Trophoblast cell (in vitro differentiated cells and primary cell): ENCODE data around the gene DNASE1L2.

Experiments used
- DNase-seq, 2 donors: peaks; one replicate each; pipeline ENCODE4 v3.0.0-alpha.2; 2016
- H2AFZ ChIP-seq: 2 replicates; pipeline ENCODE4 v1.6.1; 2013; ENCODE audit warnings: low read length, moderate library complexity, mild to moderate bottlenecking; ENCODE audit not compliant: insufficient read depth, poor library complexity
- H2AK5ac ChIP-seq: 2 replicates; pipeline ENCODE4 v1.6.1; 2013; ENCODE audit warnings: mild to moderate bottlenecking, low read length
- H2BK120ac ChIP-seq: 2 replicates; pipeline ENCODE4 v1.6.1; 2013; ENCODE audit warnings: low read length, mild to moderate bottlenecking, moderate library complexity; ENCODE audit not compliant: insufficient read depth, poor library complexity
- H2BK12ac ChIP-seq: 2 replicates; pipeline ENCODE4 v1.6.1; 2013; ENCODE audit warnings: mild to moderate bottlenecking, low read length, moderate library complexity
- H2BK5ac ChIP-seq: 2 replicates; pipeline ENCODE4 v1.6.1; 2013; ENCODE audit warnings: low read length, low read depth, moderate library complexity, mild to moderate bottlenecking; ENCODE audit not compliant: poor library complexity
- H3K14ac ChIP-seq: 2 replicates; pipeline ENCODE4 v1.6.1; 2013; ENCODE audit warnings: mild to moderate bottlenecking, low read length
- H3K18ac ChIP-seq: 2 replicates; pipeline ENCODE4 v1.6.1; 2013; ENCODE audit warnings: mild to moderate bottlenecking, low read length
- H3K23ac ChIP-seq: 2 replicates; pipeline ENCODE4 v1.6.1; 2013; ENCODE audit warnings: low read length
- H3K27ac ChIP-seq: 2 replicates; pipeline ENCODE4 v1.5.1; 2013; ENCODE audit warnings: low read depth, mild to moderate bottlenecking, inconsistent platforms, low read length, moderate library complexity
- H3K27me3 ChIP-seq: 2 replicates; pipeline ENCODE4 v1.6.1; 2013; ENCODE audit warnings: inconsistent platforms, mild to moderate bottlenecking, low read length, moderate library complexity; ENCODE audit not compliant: insufficient read depth
- H3K36me3 ChIP-seq, 2 experiments: 1 replicate in 1 of 2; 2 replicates in 1 of 2; pipeline ENCODE4 v1.6.1; 2013; ENCODE audit warnings: low read length in 2 of 2, mild to moderate bottlenecking in 2 of 2, moderate library complexity in 1 of 2; ENCODE audit not compliant: insufficient read depth in 2 of 2, control insufficient read depth in 1 of 2
- H3K4ac ChIP-seq: 2 replicates; pipeline ENCODE4 v1.6.1; 2013; ENCODE audit warnings: low read depth, mild to moderate bottlenecking, low read length, moderate library complexity
- H3K4me1 ChIP-seq, 2 experiments: 1 replicate in 1 of 2; 2 replicates in 1 of 2; pipeline ENCODE4 v1.6.1; 2013; ENCODE audit warnings: low read length in 2 of 2, mild to moderate bottlenecking in 2 of 2, moderate library complexity in 1 of 2; ENCODE audit not compliant: insufficient read depth in 2 of 2, control insufficient read depth in 1 of 2
- H3K4me2 ChIP-seq: 2 replicates; pipeline ENCODE4 v1.6.1; 2013; ENCODE audit warnings: inconsistent platforms, mild to moderate bottlenecking, low read length, moderate library complexity
- H3K4me3 ChIP-seq: 2 replicates; pipeline ENCODE4 v1.5.1; 2013; ENCODE audit warnings: mild to moderate bottlenecking, low read depth, low read length, inconsistent platforms
- H3K79me1 ChIP-seq: one replicate; pipeline ENCODE4 v1.6.1; 2013; ENCODE audit warnings: low read length
- H3K79me2 ChIP-seq: 2 replicates; pipeline ENCODE4 v1.6.1; 2013; ENCODE audit warnings: low read length, mild to moderate bottlenecking; ENCODE audit not compliant: control insufficient read depth, insufficient read depth, poor library complexity
- H3K9ac ChIP-seq: 2 replicates; pipeline ENCODE4 v1.6.1; 2013; ENCODE audit warnings: mild to moderate bottlenecking, low read length
- H3K9me3 ChIP-seq: 2 replicates; pipeline ENCODE4 v1.6.1; 2013; ENCODE audit warnings: low read depth, mild to moderate bottlenecking, control low read depth, inconsistent platforms, low read length; ENCODE audit not compliant: insufficient read depth
- H4K12ac ChIP-seq: 2 replicates; pipeline ENCODE4 v1.6.1; 2013; ENCODE audit warnings: low read depth, mild to moderate bottlenecking, low read length, moderate library complexity
- H4K8ac ChIP-seq: 2 replicates; pipeline ENCODE4 v1.6.1; 2013; ENCODE audit warnings: low read depth, mild to moderate bottlenecking, low read length, moderate library complexity
- H4K91ac ChIP-seq: one replicate; pipeline ENCODE4 v1.6.1; 2013; ENCODE audit warnings: low read depth, mild to moderate bottlenecking, low read length, moderate library complexity
- WGBS: extraction: QIAGEN DNeasy Blood & Tissue Kit; methylation state at CpG from one replicate; pipeline ENCODE4 v1.1.7; 2013; ENCODE audit warnings: missing lambda C conversion rate; ENCODE audit not compliant: insufficient read length, insufficient coverage; ENCODE audit errors: extremely low coverage; 5-methylcytosine and 5-hydroxymethylcytosine counted together

Gene DNASE1L2

DNA sequence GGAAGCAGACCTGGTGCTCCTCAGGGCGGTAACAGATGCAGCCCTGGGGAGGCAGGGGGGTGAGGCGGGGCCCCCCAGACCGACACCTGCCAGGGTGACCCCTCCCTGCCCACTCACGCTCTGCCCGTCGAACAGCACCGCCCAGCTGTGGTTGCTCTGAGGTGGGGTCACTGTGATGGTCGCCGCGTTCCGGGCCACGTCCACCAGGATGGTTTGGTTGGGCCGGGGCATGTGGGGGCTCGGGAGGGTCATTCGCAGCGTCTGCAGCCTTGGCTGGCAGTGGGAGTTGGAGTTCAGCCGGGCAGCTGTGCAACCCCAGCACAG, 26.3 kb upstream of the DNASE1L2 start:
- Histone ChIP-seq H2BK5ac (no peak overlapping the region), H3K79me2 (peaks cover 16% of the 10 kb centered on the region), H3K27ac (no peak overlapping the region), H3K18ac (no peak overlapping the region), H4K8ac (no peak overlapping the region), H2AK5ac (no peak overlapping the region), H2BK12ac (no peak overlapping the region), H2AFZ (no peak overlapping the region), H3K79me1 (peaks cover 16% of the 10 kb centered on the region), H3K23ac (peak overlapping the region; percentile 19), H4K91ac (no peak overlapping the region), H2BK120ac (no peak overlapping the region), H3K36me3 (peaks cover 49 to 50% of the 10 kb centered on the region in 2 experiments), H3K4me1 (peaks cover 32 to 36% of the 10 kb centered on the region in 2 experiments), H3K27me3 (no peaks in the 10 kb centered on the region), H3K14ac (no peak overlapping the region), H3K4ac (no peak overlapping the region), H3K9me3 (peaks cover 3% of the 10 kb centered on the region), H3K4me3 (no peak overlapping the region), H4K12ac (no peak overlapping the region), H3K9ac (no peak overlapping the region), H3K4me2 (no peak overlapping the region)
- DNase-seq: no peak
- WGBS: no CpG with 5 or more reads among the region's 17 CpGs

DNA sequence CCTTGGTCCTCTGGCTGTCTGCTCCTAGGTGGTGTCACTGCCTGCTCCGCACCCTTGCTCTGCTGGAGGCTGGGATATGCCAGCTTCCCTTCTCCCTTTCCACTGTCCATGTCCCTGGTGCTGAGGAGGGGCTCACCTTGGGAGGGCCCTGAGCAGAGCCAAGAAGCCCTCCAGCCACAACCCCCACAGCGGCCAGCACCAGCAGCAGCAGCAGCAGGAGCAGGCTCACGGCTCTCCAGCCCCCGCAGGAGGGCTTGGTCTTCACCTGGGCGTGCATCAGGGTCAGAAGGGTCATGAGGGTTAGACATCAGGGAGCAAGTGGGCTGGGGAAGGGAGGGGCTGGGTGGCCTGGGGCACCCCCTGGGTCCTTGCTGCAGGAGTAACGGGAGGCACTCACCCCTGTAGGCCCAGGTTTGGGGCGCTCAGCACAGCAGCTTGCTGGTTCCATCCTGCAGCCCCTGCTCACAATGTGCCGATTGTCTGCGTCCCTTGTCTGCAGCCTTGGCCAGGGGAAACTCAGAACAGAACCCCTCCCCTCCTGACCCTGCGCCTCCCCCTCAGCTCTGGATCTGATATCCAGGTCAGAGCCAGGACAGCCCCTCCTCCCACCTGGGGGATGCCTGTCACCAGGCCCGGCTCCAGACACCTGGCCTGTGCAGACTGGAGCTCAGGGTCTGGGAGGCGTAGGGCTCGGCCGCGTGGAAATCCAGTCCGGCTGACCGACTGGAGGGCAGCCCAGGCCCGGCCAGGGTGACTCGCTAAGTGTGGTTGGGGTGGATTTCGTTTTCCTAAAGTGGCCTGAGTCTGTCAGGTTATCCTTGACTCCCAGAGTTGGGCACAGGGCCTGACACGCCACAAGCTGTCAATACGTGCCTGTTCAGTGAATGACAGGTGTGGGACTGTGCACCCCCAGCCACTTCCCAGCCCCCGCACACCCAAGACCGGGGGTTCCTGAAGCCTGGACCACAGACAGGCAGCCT, 25.6 kb upstream of the DNASE1L2 start, which contains the start of gene BRICD5:
TSS of gene BRICD5 (minus strand) at position 478 of the 980 bp plus-strand sequence. CDS start at position 448, 30 bp downstream.
- Histone ChIP-seq H3K36me3 (peaks cover 49 to 50% of the 10 kb centered on the region in 2 experiments), H3K4me2 (peak within 1 kb of the TSS; percentile 6), H3K79me1 (peaks cover 14% of the 10 kb centered on the region), H3K4ac (no peak within 1 kb of the TSS), H3K4me1 (peaks cover 32 to 36% of the 10 kb centered on the region in 2 experiments), H3K27me3 (no peaks in the 10 kb centered on the region), H4K91ac (no peak within 1 kb of the TSS), H3K27ac (peak within 1 kb of the TSS; percentile 20), H2AK5ac (no peak within 1 kb of the TSS), H2BK5ac (no peak within 1 kb of the TSS), H3K79me2 (peaks cover 14% of the 10 kb centered on the region), H3K9me3 (peaks cover 3% of the 10 kb centered on the region), H4K12ac (peak within 1 kb of the TSS; percentile 22), H3K23ac (peak within 1 kb of the TSS; percentile 19), H2AFZ (no peak within 1 kb of the TSS), H2BK120ac (no peak within 1 kb of the TSS), H3K4me3 (no peak within 1 kb of the TSS), H3K18ac (no peak within 1 kb of the TSS), H4K8ac (peak within 1 kb of the TSS; percentile 20), H2BK12ac (no peak within 1 kb of the TSS), H3K9ac (no peak within 1 kb of the TSS), H3K14ac (no peak within 1 kb of the TSS)
- WGBS: no CpG with 5 or more reads among the region's 24 CpGs
- no peak for DNase-seq

GRCh38 chr16:2211923-2212347, 24.3 kb upstream of the DNASE1L2 start:
- Histone ChIP-seq H2BK12ac (no peak overlapping the region), H2AK5ac (no peak overlapping the region), H3K4me3 (no peak overlapping the region), H3K36me3 (peaks cover 46 to 47% of the 10 kb centered on the region in 2 experiments), H2AFZ (no peak overlapping the region), H3K27ac (peak overlapping the region; percentile 2), H3K4me2 (no peak overlapping the region), H4K8ac (no peak overlapping the region), H4K91ac (no peak overlapping the region), H2BK5ac (no peak overlapping the region), H3K79me2 (peaks cover 10% of the 10 kb centered on the region), H4K12ac (peak overlapping the region; percentile 14), H3K14ac (no peak overlapping the region), H3K27me3 (no peaks in the 10 kb centered on the region), H3K18ac (peak overlapping the region; percentile 26), H3K4me1 (peaks cover 26 to 30% of the 10 kb centered on the region in 2 experiments), H2BK120ac (no peak overlapping the region), H3K79me1 (peaks cover 9% of the 10 kb centered on the region), H3K23ac (no peak overlapping the region), H3K9me3 (peaks cover 3% of the 10 kb centered on the region), H3K9ac (peak overlapping the region; percentile 2), H3K4ac (peak overlapping the region; percentile 21)
- WGBS: no CpG with 5 or more reads among the region's 11 CpGs
- no peak for DNase-seq

DNA sequence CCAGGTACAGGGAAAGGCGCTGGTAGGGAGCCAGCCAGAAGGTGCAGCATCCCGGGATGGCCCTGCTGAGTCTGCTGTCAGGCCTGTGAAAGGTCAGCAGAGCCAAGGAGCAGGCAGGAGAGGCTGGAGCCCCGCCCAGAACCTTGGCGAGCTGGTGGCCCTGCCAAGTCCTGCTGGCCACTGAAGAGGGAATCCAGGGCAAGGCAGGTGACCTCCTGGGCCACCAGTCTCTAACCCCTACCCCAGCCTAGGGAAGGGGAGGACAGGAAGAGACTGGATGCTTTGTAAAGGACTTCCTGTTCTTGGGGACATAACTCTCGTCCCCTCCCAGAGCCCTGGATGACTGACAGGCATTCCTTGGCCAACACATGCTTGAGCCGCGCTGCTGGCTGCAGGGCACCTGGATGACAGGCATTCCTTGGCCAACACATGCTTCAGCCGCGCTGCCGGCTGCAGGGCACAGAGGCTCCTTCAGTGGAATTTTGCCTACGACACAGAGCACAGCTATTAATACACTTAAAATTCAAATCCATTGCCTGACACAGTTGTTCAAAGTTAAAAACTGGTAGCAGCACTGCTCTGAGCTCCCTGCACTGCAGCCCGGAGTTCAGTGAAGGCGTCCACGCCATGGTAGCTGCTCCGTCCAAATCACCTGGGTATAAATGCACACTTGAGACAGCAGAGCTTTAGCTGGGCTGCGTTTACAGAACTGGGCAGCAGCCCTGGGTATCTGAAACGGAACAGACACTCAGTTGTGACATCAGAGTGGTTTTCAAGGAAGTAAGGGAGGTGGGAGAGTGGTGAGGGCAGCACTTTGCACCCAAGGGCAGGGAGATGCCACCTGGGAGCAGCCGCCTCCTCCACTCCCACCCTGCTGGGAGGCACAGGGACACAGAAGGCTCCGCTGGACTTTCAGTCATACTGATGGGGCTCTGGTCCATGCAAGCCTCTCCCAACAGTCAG, 23.6 kb upstream of the DNASE1L2 start:
- Histone ChIP-seq H3K4me2 (peak overlapping the region; percentile 93), H4K91ac (no peak overlapping the region), H2AFZ (no peak overlapping the region), H3K36me3 (peaks cover 39 to 40% of the 10 kb centered on the region in 2 experiments), H4K12ac (peak overlapping the region; percentile 14), H3K79me1 (peaks cover 9% of the 10 kb centered on the region), H3K9me3 (peaks cover 3% of the 10 kb centered on the region), H3K27me3 (no peaks in the 10 kb centered on the region), H3K9ac (peak overlapping the region; percentile 4), H2AK5ac (no peak overlapping the region), H3K4me1 (peaks cover 26 to 30% of the 10 kb centered on the region in 2 experiments), H4K8ac (no peak overlapping the region), H3K4ac (peak overlapping the region; percentile 61), H2BK5ac (no peak overlapping the region), H3K4me3 (peak overlapping the region; percentile 11), H3K27ac (no peak overlapping the region), H2BK12ac (no peak overlapping the region), H3K14ac (no peak overlapping the region), H3K79me2 (peaks cover 10% of the 10 kb centered on the region), H3K23ac (no peak overlapping the region), H3K18ac (no peak overlapping the region), H2BK120ac (no peak overlapping the region)
- no CpG with 5 or more reads among the region's 19 CpGs for WGBS
- peak; percentile 97 for DNase-seq
